Hepatocyte (in vitro differentiated cells): ENCODE data around the gene NAV3.

Source experiments
- EZH2phosphoT487 ChIP-seq: fragments of 200-600 bp; sonication (generic); IDR thresholded peaks from one replicate; pipeline ENCODE4 v1.6.1; 2018; ENCODE audit warnings: antibody characterized with exemption, mild to moderate bottlenecking, low read depth, moderate library complexity; ENCODE audit not compliant: unreplicated experiment, severe bottlenecking
- TF ChIP-seq, protein P1 (sequence below): fragments of 200-600 bp; sonication (generic); IDR thresholded peaks from 2 replicates; pipeline ENCODE4 v1.5.1; 2016; ENCODE audit warnings: antibody characterized with exemption, mild to moderate bottlenecking; ENCODE audit not compliant: poor library complexity

DNA sequence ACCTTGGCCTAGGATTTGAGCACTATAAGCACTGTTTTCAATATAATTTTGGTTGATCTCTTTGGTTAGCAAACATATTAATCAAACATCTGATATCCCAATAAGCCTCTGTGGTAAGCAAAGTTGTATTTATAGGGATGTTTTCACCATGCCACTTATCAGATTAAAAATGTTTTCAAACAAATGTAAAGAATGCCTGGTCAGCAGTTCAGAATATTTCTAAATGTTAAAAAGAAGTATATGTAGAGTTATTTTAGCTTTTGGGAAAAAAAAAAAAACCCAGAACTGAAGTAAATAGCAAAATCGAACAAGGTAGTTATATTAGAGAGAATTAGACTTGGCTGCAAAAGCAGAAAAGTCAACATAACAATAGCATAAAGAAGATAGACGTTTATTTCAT, 3.9 kb downstream of the NAV3 start:
- TF ChIP-seq, protein P1, sequence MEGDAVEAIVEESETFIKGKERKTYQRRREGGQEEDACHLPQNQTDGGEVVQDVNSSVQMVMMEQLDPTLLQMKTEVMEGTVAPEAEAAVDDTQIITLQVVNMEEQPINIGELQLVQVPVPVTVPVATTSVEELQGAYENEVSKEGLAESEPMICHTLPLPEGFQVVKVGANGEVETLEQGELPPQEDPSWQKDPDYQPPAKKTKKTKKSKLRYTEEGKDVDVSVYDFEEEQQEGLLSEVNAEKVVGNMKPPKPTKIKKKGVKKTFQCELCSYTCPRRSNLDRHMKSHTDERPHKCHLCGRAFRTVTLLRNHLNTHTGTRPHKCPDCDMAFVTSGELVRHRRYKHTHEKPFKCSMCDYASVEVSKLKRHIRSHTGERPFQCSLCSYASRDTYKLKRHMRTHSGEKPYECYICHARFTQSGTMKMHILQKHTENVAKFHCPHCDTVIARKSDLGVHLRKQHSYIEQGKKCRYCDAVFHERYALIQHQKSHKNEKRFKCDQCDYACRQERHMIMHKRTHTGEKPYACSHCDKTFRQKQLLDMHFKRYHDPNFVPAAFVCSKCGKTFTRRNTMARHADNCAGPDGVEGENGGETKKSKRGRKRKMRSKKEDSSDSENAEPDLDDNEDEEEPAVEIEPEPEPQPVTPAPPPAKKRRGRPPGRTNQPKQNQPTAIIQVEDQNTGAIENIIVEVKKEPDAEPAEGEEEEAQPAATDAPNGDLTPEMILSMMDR: no peak
- TF ChIP-seq EZH2phosphoT487: no peak
